Cardiac septum (tissue), 1 donor: Measurements from ENCODE around the gene HTR2A. TPM values are rescaled to one million over a fixed set of nuclear protein-coding genes. Genes with fewer than 3 reads are reported as not detected.

Experiments
- total RNA-seq: library from RNA; stranded (reverse); fragmentation: NEBNext Ultra II Directional; extraction: Animal tissue kit (Norgen Biotek cat#: 25700); gene quantifications from one replicate; pipeline ENCODE4 v1.2.1, GENCODE V29; 2021
- donor health status: DM: no; HTN: no; CAD: no.

The HTR2A gene
- total RNA-seq, 1 donor from 2014 or later, result 0.38 TPM

Other genes with a start within 250 kb of the HTR2A start
- 94.9 TPM for gene ESD, start 99.9 kb downstream of the HTR2A start, total RNA-seq